Activated CD4-positive, alpha-beta T cell treated with anti-CD3 and anti-CD28 coated beads for 48 hours (primary cell): ENCODE data around the gene TENT5A.
A peak's percentile ranks its signal among the peaks of the same experiment; 100 is the strongest.
"Not testable (repeated sequence)": the region's sequence is repeated elsewhere in the genome, so short reads cannot be mapped to it uniquely, and the experiment has no call there.

Source experiments
- DNase-seq: peaks from one replicate; pipeline ENCODE4 v3.0.0-alpha.2; 2020

The TENT5A gene

GRCh38 chr6:81752084-81752920 lies at the start of gene TENT5A:
Gene TENT5A (minus strand): TSS chr6:81752681. CDS start chr6:81752141, 540 bp downstream.
- peak; percentile 86 for DNase-seq

- DNase-seq: no peak
Observed at GRCh38 chr6:81801489-81801888, 49.0 kb upstream of the TENT5A start.

- no peak for DNase-seq
Observed at GRCh38 chr6:81800666-81801065, 48.2 kb upstream of the TENT5A start.

GRCh38 chr6:81799323-81799722 lies 46.8 kb upstream of the TENT5A start:
- no peak for DNase-seq

- no peak for DNase-seq
Observed at GRCh38 chr6:81797591-81797990, 45.1 kb upstream of the TENT5A start.

- DNase-seq: no peak
Observed at GRCh38 chr6:81795890-81796289, 43.4 kb upstream of the TENT5A start.

- no peak for DNase-seq
Observed at GRCh38 chr6:81793821-81794475, 41.5 kb upstream of the TENT5A start.

- DNase-seq: no peak
Observed at GRCh38 chr6:81792826-81793225, 40.3 kb upstream of the TENT5A start.

GRCh38 chr6:81791756-81792155 lies 39.3 kb upstream of the TENT5A start:
- no peak for DNase-seq

GRCh38 chr6:81790034-81790433 lies 37.6 kb upstream of the TENT5A start:
- DNase-seq: no peak

GRCh38 chr6:81789291-81789690 lies 36.8 kb upstream of the TENT5A start:
- DNase-seq: no peak

- no peak for DNase-seq
Observed at GRCh38 chr6:81788748-81789147, 36.3 kb upstream of the TENT5A start.

GRCh38 chr6:81787313-81788068 lies 35.0 kb upstream of the TENT5A start:
- DNase-seq: no peak

GRCh38 chr6:81786150-81786549 lies 33.7 kb upstream of the TENT5A start:
- no peak for DNase-seq

GRCh38 chr6:81785377-81785776 lies 32.9 kb upstream of the TENT5A start:
- no peak for DNase-seq

GRCh38 chr6:81783893-81784292 lies 31.4 kb upstream of the TENT5A start:
- DNase-seq: no peak

GRCh38 chr6:81781624-81782023 lies 29.1 kb upstream of the TENT5A start:
- no peak for DNase-seq

GRCh38 chr6:81777586-81778268 lies 25.2 kb upstream of the TENT5A start:
- no peak for DNase-seq

GRCh38 chr6:81776219-81776618 lies 23.7 kb upstream of the TENT5A start:
- not testable (repeated sequence) for DNase-seq

- no peak for DNase-seq
Observed at GRCh38 chr6:81774542-81774941, 22.1 kb upstream of the TENT5A start.

GRCh38 chr6:81773887-81774286 lies 21.4 kb upstream of the TENT5A start:
- DNase-seq: no peak

- DNase-seq: peak; percentile 15
Observed at GRCh38 chr6:81772741-81773140, 20.3 kb upstream of the TENT5A start.

- no peak for DNase-seq
Observed at GRCh38 chr6:81771097-81771496, 18.6 kb upstream of the TENT5A start.
